Right forelimb (tissue), 1 donor: ENCODE data around the gene CBX1.
"Not testable (repeated sequence)": the region's sequence is repeated elsewhere in the genome, so short reads cannot be mapped to it uniquely, and the experiment has no call there.

ENCODE experiments used
- DNase-seq: peaks from one replicate; pipeline ENCODE4 v3.0.0-alpha.2; 2018

Gene CBX1

DNA sequence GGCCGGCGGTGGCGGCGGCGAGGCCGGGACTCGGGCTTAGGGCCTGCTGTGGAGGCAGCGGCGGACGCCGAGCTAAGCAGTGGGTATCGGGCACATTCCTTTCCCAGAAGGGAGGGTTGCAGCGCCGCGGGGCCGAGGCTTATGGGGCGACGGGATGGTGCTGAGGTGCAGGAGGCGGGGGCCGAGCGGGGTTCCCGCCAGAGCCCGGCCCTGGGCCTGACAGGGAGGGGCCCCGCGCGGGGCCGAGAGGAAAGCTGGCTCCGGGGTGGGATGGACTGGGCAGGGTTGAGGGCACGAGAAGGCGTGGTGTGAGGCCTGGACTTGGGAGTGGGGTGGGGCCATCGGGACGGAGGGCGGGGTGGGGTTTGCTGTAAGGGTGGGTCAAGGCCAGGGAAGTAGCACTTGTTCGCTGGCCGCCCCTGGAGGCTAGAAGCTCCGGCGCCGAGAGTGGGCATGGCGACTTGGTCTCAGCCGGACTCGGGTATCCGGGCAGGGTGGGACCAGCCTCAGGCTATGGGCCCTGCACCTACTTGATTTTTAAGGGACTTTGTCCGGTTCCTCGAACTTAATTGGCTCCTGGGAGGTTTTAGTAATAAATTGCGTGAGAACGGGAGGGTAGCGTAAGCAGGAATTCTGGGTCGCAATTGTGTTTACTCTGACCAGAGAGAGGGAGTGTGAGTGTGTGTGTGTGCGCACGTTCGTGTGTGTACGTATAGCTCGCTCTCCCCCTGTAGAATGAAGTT, 52.7 kb downstream of the CBX1 start:
- DNase-seq: peak; percentile 86

DNA sequence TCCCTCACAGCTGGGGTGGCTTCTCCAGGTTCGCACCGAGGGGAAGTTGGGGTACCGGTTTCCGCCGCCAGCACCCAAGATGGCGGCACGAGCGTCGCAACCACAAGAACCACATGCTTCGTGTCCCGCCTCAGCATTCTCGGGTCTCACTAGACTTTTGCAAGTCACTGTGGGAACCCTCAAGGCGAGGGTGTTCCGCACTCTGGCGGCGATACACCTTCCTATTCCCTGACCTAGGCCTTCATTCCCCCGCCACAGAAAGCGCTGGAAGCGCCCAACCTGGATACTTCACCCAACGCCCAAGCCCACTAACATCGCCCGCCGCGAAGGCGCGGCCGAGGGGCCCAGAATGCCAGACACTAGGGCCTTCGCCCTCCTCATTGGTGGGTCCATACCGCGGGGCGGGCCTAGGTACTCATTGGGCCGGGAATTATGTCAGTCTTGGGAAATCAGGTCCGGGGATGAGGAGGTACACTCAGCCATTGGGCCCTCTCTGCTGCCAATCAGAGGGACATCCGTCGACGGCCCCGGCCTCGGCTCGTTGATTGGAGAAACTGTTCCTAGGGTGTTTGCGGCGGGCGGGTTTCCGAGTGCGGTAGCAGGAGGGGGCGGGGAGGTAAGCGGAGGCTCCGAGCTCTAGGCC, 53.4 kb downstream of the CBX1 start, which contains the start of gene NFE2L1:
NFE2L1 (plus strand) TSS at position 619 of the 643 bp plus-strand sequence. CDS start 2,760 bp downstream, outside the sequence.
- peak; percentile 98 for DNase-seq

DNA sequence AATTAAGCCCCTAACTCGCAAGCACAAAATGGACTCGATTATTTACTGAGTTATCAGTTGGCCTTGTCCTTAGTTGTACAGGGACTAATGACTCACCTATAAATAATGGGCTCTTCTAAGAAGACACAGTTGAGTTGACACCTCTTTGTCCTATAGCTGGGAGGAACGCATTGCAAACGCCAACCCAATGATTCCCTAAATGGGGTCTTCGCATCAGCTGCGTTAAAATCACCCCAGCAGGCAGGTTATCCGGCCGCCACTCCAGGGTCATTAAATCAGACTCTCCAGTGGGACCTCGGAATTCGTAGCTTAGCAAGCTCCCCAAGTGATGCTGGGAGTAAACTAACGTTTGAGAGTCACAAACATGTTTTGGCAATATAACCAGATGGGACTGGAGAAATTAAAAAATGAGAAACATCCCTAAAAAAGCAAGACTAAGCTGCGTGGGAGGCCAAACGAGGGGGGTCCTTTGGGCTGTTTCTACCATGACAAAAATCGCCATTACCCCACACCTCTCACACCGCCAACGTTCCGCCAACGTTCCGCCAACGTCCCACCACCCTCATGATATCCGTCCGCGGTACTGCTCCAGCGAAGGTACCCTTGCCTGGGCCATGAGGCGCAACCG, 54.1 kb downstream of the CBX1 start:
- no peak for DNase-seq

DNA sequence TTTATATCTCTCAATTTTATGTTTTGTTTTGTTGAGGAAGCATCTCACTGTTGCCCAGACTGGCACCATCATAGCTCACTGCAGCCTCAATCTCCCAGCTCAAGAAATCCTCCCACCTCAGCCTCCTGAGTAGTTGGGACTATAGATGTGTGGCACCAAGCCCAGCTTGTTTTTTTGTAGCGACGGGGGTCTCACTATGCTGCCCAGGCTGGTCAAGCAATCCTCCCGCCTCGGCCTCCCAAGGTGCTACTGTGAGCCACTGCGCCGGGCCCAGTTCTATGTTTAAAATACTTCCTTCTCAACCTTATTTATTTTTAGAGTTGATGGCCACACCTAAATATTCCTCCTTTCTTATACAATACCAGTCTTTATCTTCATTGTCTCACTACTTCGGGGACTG, 55.0 kb downstream of the CBX1 start:
- DNase-seq: no peak

DNA sequence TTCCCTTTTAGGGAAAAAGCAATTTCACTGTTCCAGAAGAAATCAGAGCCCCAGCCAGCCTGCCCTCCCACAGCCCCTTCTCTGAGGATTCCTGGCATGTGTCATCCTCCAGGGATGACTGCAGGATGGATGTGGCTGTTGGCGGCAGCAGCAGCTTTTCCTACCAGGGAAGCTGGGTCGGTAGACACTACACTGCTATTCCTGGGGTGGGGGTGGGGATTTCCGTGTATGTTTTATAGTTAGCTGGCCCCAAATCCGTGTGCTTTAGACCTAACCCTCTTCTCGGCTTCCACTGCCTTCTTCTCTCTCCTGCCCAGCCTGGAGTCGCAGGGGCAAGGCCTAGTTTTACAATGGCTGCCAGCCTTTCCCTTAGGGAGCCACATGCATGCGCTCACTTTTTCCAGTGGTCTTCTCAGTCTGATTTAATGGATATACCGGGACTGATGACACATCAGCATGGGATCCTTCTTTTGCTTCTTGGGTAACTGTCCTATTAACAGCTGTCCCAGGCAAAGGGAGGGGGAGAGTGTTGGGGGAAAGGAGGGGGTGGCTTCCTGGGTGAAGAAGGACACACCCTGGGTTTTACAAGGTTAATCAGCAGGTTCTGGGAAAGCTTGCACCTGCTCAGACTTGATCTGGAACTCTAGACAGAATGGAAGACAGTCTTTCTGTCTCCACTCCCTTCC, 55.8 kb downstream of the CBX1 start:
- DNase-seq: no peak

DNA sequence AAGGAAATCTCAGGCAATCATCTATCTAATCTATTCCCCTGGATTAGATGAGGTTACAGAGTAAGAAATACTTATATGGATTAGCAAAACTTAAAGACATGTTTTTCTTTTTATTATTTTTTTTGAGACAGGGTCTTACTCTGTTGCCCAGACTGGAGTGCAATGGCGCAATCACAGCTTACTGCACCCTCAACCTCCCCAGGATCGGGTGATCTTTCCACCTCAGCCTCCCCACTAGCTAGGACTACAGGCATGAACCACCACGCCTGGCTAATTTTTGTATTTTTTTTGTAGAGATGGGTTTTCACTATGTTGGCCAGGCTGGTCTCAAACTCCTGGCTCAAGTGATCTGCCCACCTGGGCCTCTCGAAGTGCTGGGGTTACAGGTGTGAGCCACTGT, 56.4 kb downstream of the CBX1 start:
- DNase-seq: no peak

DNA sequence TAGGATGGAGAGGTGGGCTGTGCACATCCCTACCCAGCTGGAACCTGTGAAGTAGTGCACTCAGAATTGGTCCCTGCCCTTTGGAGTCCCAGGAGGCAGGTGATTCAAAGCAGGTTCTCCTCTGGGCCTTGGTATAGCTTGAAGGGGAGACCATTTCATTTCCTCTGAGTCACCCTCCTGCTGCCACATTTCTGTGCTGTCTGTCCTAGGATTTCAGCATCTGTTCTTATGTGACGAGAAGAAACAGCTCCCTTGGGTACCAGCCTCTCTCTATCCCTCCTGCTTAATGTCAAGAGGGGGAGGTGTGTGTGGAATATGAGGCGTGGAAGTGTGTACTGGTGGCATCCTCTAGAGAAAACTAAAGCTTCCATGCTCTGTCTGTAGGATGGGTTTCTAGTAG, 58.1 kb downstream of the CBX1 start:
- DNase-seq: no peak

DNA sequence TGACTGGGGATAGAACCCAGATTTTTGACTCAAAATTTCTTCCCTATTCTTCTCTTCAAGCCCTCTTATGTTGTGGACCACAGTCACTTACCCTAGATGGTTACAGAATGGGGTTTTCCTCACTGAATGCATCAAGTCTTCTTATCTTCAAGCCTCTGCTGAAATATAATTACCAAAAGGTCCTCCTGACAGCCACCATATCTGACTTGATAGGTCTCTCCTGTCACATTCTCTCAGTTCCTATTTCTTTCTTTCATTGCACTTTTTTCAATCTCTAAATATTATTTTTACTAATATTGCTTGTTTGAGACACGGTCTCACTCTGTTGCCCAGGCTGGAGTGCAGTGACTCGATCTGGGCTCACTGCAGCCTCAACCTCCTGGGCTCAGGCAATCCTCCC, 62.6 kb downstream of the CBX1 start:
- DNase-seq: no peak

DNA sequence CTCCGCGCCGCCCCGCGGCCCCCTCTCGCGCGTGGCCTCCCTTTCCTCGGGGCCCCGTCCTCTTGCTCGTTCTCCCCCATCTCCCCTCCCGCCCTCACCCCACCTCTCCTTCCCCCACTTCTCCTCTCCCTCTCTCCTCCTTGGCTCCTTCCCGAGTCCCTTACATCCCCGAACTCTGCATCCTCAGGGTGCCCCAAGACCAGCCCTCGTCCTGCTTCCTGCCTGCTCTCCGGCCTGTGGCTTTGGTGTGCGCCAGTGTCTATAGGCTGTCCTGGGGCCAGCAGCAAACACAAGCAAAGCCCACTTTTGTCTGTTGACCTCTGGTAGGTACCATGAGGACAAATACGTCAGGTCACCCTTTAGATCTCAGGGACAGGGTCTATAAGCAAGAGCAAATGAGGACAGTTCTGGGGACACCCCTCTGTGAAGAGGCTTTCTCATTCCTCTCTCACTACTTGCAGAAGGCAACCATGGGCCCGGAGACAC, 63.4 kb downstream of the CBX1 start:
- no peak for DNase-seq

DNA sequence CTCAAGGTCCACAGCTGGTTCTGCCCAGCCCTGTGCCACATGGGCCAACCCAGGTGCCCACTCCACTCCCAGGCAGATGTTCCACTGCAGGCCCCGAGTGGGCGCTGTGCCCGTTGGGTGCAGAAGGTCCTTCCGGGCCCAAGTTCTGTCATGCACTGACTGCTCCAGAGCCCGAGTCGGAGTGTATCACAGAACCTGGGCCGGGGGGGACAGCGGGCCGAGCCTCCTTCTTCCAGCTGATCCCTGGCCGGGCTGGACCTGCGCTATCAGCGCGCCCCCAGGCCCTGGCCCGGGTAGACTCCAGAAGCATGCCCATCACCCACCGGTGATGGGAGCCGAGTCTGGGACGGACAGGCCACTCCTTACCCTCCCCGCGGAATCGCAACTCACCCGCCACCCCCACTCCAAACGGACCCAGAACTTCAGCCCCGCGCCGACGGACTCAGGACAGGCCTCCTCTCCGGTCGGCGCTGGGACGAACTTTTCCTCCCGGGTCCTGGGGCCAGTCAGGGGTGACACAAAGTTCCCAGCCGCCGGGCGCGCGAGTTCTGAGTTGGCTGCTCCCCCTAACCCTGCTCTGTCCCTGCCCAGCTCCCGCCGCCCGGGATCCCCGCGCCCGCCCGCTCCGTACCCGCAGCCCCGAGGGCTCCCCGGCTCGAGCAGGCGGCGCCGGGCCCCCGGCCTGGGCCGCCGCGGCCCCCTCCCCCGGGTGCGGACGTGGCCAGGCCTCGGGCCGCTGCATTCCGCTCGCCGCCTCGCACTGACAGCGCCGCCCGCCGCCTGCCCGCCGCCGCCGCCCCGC, 64.0 kb downstream of the CBX1 start, which contains the start of gene COPZ2:
COPZ2 (minus strand) TSS at position 762 of the 802 bp plus-strand sequence; CDS start at position 742, 20 bp downstream.
- DNase-seq: peak; percentile 72

DNA sequence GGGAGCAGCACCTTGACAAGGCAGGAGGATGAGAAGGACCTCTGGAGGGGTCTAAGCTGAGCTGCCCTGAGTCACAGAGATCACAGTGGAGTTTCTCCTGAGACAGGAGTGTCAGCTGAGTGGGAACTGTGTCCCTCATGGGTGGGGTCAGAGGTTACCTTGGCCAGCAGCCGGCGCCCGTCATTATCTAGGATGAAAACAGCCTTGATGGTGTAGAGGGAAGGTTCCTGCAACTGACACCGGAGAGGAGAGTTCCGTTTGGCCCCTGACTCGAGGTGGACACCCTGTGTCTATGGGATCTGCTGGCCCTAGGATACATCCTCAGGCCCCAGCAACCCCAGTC, 64.6 kb downstream of the CBX1 start:
- no peak for DNase-seq

DNA sequence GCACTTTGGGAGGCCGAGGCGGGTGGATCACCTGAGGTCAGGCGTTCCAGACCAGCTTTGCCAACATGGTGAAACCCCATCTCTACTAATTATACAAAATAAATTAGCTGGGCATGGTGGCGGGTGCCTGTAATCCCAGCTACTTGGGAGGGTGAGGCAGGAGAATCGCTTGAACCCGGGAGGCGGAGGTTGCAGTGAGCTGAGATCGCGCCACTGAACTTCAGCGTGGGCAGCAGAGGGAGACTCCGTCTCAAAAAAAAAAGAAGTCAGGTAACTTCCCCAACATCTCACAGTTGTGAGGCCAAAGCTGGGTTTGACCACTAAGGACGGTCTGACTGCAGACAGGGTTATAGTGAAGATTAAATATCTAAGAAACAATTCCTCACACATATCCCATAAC, 66.5 kb downstream of the CBX1 start:
- not testable (repeated sequence) for DNase-seq

DNA sequence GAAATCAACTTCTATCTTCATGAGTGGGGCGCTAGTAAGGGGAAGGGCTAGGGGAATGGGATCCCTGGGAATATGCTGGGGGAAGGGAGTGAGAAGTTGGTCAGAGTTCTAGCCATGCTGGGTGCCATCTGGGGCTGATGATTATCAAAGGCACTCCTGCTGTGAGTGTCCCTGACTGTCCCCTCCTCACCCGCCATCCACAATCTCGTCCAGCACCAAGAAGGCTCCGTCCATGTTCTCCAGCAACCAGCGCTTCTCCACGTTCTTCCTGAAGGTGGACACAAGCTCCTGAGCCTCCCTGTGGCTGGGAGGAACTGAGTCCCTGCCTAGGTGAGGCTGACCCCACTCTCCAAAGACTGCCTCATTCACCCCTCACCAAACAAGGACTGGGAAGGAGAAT, 69.3 kb downstream of the CBX1 start:
- no peak for DNase-seq

DNA sequence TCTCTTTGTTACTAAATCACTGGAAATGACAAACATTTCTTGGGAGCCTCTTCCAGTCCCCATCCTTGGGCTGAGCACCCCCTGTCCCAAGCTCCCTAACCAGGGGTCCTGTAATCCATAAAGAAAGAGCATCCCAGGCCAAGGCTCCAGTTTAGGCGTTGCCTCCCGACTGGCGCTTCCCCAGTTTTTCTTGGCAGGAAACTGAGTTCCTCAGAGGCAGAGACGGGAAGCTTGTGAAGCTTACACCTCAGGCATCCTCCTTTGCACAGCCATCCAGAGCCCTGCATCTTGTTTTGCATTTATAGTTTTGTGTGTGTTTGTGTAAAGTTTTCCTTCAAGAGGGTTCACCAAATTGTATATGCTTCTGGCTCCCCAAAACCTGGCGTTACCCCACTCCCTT, 70.7 kb downstream of the CBX1 start:
- no peak for DNase-seq

DNA sequence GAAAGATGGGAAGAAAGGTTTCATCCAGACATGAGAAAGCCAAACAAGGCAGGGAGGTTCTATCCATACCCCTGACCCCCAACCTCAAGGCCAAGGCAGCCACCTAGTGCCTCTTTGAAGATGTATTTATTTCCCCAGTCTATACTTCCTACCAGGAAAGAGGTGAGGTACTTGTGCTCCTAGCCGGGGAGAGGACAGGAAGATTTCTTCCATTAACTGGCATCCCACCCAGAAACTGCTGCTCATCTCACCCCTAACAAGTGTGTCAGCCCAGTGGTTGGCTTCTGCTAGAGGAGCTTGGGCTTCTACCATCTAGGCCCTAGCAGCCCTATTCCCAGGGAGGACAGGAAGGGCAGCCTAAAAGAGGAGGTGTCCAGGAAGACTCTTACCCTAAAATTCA, 72.5 kb downstream of the CBX1 start:
- no peak for DNase-seq

DNA sequence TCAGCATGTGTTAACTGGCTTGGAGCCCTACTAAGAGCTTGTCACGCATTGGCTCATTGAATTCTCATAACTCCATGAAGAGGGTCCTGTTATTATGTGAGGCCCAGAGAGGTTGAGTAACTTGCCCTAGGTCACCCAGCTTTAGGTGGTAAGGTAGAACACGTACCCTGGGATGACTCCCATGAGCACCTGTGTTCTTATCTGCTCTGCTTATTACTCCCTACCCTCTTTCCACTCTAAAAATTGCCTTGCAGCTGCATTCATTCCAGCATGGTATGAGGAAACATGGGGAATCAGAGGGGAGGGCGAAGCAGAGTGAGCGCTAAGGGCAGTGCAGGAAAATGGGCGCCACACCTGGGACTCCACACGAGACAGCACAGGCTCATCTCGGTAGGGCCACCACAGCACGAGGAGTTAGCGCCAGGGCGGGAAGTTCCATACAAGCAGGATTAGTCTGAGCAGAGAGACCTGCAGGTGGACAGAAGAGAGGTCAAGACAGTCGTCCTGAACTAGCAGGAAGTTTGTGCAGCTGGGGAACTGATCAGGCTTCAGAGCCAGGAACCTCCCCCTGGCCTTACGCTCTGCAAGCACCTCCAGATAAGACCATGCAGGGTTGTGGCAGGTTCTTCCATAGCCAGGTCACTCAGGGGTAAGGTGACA, 73.8 kb downstream of the CBX1 start:
- no peak for DNase-seq

DNA sequence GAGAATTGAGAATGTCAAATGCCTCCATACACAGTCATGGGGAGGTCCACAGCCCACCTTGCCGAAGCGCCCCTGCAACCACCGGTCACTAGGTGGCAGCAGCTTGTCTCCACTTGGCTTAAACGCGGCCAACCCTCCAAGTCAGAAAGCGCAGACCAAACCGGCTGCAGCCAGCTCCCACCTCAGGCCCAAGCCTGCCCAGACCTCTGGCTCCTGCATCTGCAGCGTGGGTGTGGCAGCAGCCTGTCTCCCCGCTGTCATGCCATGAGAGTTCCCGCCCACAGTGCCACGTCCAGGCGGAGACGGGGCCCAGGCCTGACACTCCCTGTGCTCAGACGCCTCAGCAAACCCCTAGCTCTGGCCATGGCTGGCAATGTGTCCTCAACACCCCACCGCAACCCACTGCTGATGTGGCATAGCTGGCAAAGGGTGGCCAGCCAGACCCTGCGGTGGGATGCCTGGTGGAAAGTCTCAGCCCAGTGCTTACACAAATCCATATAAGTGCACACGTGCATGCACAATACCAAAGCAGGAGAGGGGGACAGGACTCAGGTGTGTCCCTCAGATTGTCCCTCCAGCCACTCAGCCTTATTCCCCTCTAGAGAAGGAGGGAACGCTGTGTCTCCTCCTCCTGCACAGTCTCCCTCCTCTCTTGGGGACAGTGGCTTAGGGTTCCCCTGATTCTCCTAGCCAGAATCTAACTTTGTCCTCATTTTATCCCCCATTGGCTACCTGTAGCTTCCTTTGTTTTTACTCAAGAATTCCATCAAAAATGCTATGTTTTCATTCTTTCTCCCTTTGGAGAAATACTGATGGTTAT, 74.6 kb downstream of the CBX1 start:
- peak; percentile 91 for DNase-seq

DNA sequence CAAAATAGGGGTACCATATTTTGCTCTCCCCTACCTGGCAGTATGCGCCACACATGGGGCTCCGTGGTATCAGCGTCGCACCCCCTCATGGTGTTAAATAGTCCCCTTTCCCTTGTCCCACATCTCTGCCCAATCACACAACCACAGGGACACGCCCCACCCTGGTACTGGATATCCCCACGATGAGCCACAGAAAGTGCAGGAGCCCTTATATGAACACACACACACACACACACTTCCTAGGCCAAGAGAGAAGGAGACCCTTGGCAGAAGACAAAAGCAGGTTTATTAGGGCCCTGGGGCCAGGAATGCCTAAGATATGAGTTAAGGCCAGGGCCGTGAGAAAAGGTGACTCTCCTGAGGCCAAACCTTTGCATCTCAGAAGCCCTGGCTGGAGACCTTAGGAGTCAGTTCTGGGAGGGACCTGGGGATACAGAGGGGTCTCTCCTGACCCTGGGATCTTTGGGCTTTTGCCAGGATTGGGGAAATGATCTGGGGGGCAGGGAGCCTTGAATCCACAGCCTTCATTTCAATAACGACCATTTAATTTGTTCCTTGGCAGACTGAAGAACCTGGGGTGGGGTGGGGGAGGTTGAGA, 75.3 kb downstream of the CBX1 start:
- peak; percentile 71 for DNase-seq

DNA sequence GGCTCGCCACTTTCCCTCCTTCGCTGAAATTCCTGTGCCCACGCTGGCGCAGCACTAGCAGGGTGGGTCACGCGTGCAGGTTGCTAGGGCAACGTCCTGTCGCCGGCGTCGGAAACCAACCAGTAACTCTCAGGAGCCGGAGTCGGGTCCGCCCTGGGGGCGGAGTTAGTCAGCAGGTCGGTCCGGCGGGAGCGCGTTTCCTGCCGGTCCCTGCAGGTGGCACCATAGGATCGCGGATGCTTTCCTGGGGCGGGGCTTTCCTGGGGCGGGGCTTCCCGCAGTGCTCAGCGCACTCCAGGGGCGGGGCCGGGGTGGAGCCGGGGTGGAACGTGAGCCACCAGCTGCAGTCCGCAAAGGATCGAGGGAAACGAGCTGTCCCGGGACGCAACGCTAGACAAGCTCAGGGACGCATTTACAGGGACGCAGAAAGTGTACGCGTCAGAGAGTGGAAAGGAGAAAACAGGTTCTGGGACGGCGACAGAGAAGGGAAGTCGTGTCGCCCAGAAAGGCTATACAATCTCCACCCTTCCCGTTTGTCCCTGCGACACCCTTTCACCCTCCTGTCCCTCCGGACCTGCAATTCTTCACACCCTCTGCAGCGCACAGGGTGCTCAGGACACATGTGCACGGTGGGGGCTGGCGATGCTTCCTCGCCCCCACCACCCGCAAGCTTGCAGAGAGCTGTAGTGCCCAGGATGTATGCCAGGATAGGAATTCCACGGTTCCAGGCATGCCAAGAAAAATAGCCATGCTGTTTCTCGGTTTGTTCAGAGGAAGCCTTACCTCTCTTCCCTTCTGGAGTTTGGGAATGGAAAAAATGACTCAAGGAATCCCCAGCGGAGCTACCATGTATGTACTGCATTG, 76.0 kb downstream of the CBX1 start:
- peak; percentile 99 for DNase-seq
